HG03565 (cell line): ENCODE data around the gene OR51M1.
"Not testable (repeated sequence)": the region's sequence is repeated elsewhere in the genome, so short reads cannot be mapped to it uniquely, and the experiment has no call there.

Experiments
- ATAC-seq: cut with Tn5 transposase; IDR thresholded peaks from one replicate; pipeline ENCODE4 v1.9.1; 2021; ENCODE audit warnings: mild to moderate bottlenecking, moderate library complexity; ENCODE audit not compliant: unreplicated experiment

Gene OR51M1

GRCh38 chr11:5383576-5383975, at the start of gene OR51M1:
Gene OR51M1 (plus strand): TSS chr11:5383812. CDS start chr11:5389399, 5,587 bp downstream.
- ATAC-seq = no peak

GRCh38 chr11:5335170-5335569, 48.4 kb upstream of the OR51M1 start:
- ATAC-seq = no peak

GRCh38 chr11:5336331-5336730, 47.3 kb upstream of the OR51M1 start:
- ATAC-seq = no peak

GRCh38 chr11:5337253-5337652, 46.4 kb upstream of the OR51M1 start:
- ATAC-seq = not testable (repeated sequence)

GRCh38 chr11:5339771-5340322, 43.8 kb upstream of the OR51M1 start:
- peak; percentile 46 for ATAC-seq

- no peak for ATAC-seq
These were observed 39.9 kb upstream of the OR51M1 start, which contains the start of gene OR51B5 for GRCh38 chr11:5343474-5344335. Gene OR51B5 (minus strand): TSS chr11:5343524. CDS start chr11:5343524, 0 bp downstream.

GRCh38 chr11:5345831-5346230, 37.8 kb upstream of the OR51M1 start:
- ATAC-seq = no peak

- ATAC-seq = no peak
These were observed 34.9 kb upstream of the OR51M1 start for GRCh38 chr11:5348551-5349194.

- no peak for ATAC-seq
These were observed 34.1 kb upstream of the OR51M1 start for GRCh38 chr11:5349550-5349949.

- ATAC-seq = no peak
These were observed 32.4 kb upstream of the OR51M1 start, which contains the start of gene OR51B6 for GRCh38 chr11:5351208-5351607. Gene OR51B6 (plus strand): TSS chr11:5351508. CDS start chr11:5351508, 0 bp downstream.

GRCh38 chr11:5356031-5356430, 27.6 kb upstream of the OR51M1 start:
- not testable (repeated sequence) for ATAC-seq

GRCh38 chr11:5362017-5362625, 21.5 kb upstream of the OR51M1 start:
- no peak for ATAC-seq

- ATAC-seq = no peak
These were observed 19.9 kb upstream of the OR51M1 start for GRCh38 chr11:5363679-5364078.

- no peak for ATAC-seq
These were observed 19.4 kb upstream of the OR51M1 start for GRCh38 chr11:5364214-5364613.

GRCh38 chr11:5366365-5366764, 17.2 kb upstream of the OR51M1 start:
- not testable (repeated sequence) for ATAC-seq

- ATAC-seq = no peak
These were observed 16.8 kb upstream of the OR51M1 start for GRCh38 chr11:5366856-5367255.

- ATAC-seq = no peak
These were observed 16.1 kb upstream of the OR51M1 start for GRCh38 chr11:5367448-5368074.

GRCh38 chr11:5368502-5369043, 15.0 kb upstream of the OR51M1 start:
- ATAC-seq = no peak

GRCh38 chr11:5369789-5370188, 13.8 kb upstream of the OR51M1 start:
- no peak for ATAC-seq

GRCh38 chr11:5380740-5381342, 2.8 kb upstream of the OR51M1 start:
- ATAC-seq = peak; percentile 86
